GM23338 (cell line): ENCODE measurements around the gene TNFAIP1. TPM values are rescaled to one million over a fixed set of nuclear protein-coding genes. Genes with fewer than 3 reads are reported as not detected.

Source experiments
- ATAC-seq: fragments of 200-7000 bp; cut with Tn5 transposase; 3 replicates; pipeline ENCODE4 v1.9.1; 2020
- DNase-seq: peaks from one replicate; pipeline ENCODE4 v3.0.0-alpha.2; 2015; ENCODE audit warnings: low spot score
- H2AFZ ChIP-seq: fragments of 200-600 bp; sonication (generic); 2 replicates; pipeline ENCODE4 v1.8.0; 2016; ENCODE audit warnings: antibody characterized with exemption, mild to moderate bottlenecking, moderate library complexity
- H3F3A ChIP-seq: fragments of 200-600 bp; sonication (generic); replicated peaks from 2 replicates; pipeline ENCODE4 v1.8.0; 2017; ENCODE audit warnings: antibody characterized with exemption, mixed run types, low read depth
- H3K27ac ChIP-seq: fragments of 200-600 bp; sonication (generic); 2 replicates; pipeline ENCODE4 v1.6.1; 2016; ENCODE audit warnings: low read depth
- H3K27me3 ChIP-seq: fragments of 200-600 bp; sonication (generic); 2 replicates; pipeline ENCODE4 v1.8.0; 2016; ENCODE audit warnings: mild to moderate bottlenecking, mixed run types, moderate library complexity; ENCODE audit not compliant: insufficient read depth
- H3K36me3 ChIP-seq: fragments of 200-600 bp; sonication (generic); 2 replicates; pipeline ENCODE4 v1.8.0; 2016; ENCODE audit warnings: mild to moderate bottlenecking; ENCODE audit not compliant: insufficient read depth
- H3K4me1 ChIP-seq: fragments of 200-600 bp; sonication (generic); 2 replicates; pipeline ENCODE4 v1.8.0; 2016; ENCODE audit warnings: mild to moderate bottlenecking, moderate library complexity; ENCODE audit not compliant: insufficient read depth
- H3K4me2 ChIP-seq: fragments of 200-600 bp; sonication (generic); 2 replicates; pipeline ENCODE4 v1.7.1; 2017; ENCODE audit warnings: mixed run types
- H3K4me3 ChIP-seq: fragments of 200-600 bp; sonication (generic); 2 replicates; pipeline ENCODE4 v1.6.1; 2016; ENCODE audit warnings: mixed run types
- H3K79me2 ChIP-seq: fragments of 200-600 bp; sonication (generic); replicated peaks from 2 replicates; pipeline ENCODE4 v1.8.0; 2017; ENCODE audit warnings: mild to moderate bottlenecking; ENCODE audit not compliant: insufficient read depth
- H3K9me2 ChIP-seq: fragments of 200-600 bp; sonication (generic); 2 replicates; pipeline ENCODE4 v1.8.0; 2017; ENCODE audit not compliant: insufficient read depth
- H4K20me1 ChIP-seq: fragments of 200-600 bp; sonication (generic); replicated peaks from 2 replicates; pipeline ENCODE4 v1.8.0; 2017; ENCODE audit warnings: mild to moderate bottlenecking; ENCODE audit not compliant: insufficient read depth
- H3K27ac Mint-ChIP-seq: 2 replicates; pipeline ENCODE4 v1.8.0; 2020; ENCODE audit warnings: inconsistent platforms, mild to moderate bottlenecking, moderate library complexity, mixed read lengths
- H3K27me3 Mint-ChIP-seq: 3 replicates; pipeline ENCODE4 v1.8.0; 2022; ENCODE audit warnings: low read depth, mild to moderate bottlenecking, moderate library complexity, mixed read lengths, inconsistent platforms; ENCODE audit not compliant: insufficient read depth, poor library complexity
- H3K36me3 Mint-ChIP-seq: 3 replicates; pipeline ENCODE4 v1.8.0; 2021; ENCODE audit warnings: low read depth, mild to moderate bottlenecking, inconsistent platforms, moderate library complexity, mixed read lengths
- H3K4me1 Mint-ChIP-seq: 3 replicates; pipeline ENCODE4 v1.8.0; 2020; ENCODE audit warnings: mild to moderate bottlenecking, inconsistent platforms, mixed read lengths
- H3K4me3 Mint-ChIP-seq: 3 replicates; pipeline ENCODE4 v1.8.0; 2021; ENCODE audit warnings: moderate library complexity, mild to moderate bottlenecking, inconsistent platforms, mixed read lengths
- H3K9me3 Mint-ChIP-seq: 3 replicates; pipeline ENCODE4 v1.8.0; 2020; ENCODE audit warnings: moderate library complexity, mild to moderate bottlenecking, inconsistent platforms, mixed read lengths
- CREB1 ChIP-seq: fragments of 250-450 bp; sonication (Bioruptor Pico); IDR thresholded peaks from 2 replicates; pipeline ENCODE4 v1.5.0; 2020; ENCODE audit warnings: low read depth, mild to moderate bottlenecking, moderate library complexity
- CTCF ChIP-seq, 2 experiments: fragments of 200-600 bp in 1 of 2; sonication (generic) in 1 of 2; conservative IDR thresholded peaks; 2 replicates each; pipeline versions ENCODE4 v1.5.1 to v1.6.1; 2016 to 2017; ENCODE audit warnings: antibody characterized with exemption in 2 of 2, low read depth in 2 of 2, mild to moderate bottlenecking in 2 of 2, moderate library complexity in 1 of 2
- ETS1 ChIP-seq: IDR thresholded peaks from 2 replicates; pipeline ENCODE4 v1.6.1; 2016; ENCODE audit warnings: antibody characterized with exemption
- EZH2 ChIP-seq: fragments of 200-600 bp; sonication (generic); IDR thresholded peaks from one replicate; pipeline ENCODE4 v1.8.0; 2017; ENCODE audit warnings: antibody characterized with exemption, mild to moderate bottlenecking, low read depth; ENCODE audit not compliant: unreplicated experiment
- EZH2phosphoT487 ChIP-seq: fragments of 200-600 bp; sonication (generic); IDR thresholded peaks from one replicate; pipeline ENCODE4 v1.8.1; 2018; ENCODE audit warnings: antibody characterized with exemption; ENCODE audit not compliant: unreplicated experiment
- JUNB ChIP-seq: IDR thresholded peaks from one replicate; pipeline ENCODE4 v1.6.1; 2016; ENCODE audit warnings: antibody characterized with exemption; ENCODE audit not compliant: unreplicated experiment
- NANOG ChIP-seq: IDR thresholded peaks from 2 replicates; pipeline ENCODE4 v1.6.1; 2016; ENCODE audit warnings: antibody characterized with exemption, borderline replicate concordance
- POLR2AphosphoS5 ChIP-seq: IDR thresholded peaks from 2 replicates; pipeline ENCODE4 v1.6.1; 2016; ENCODE audit warnings: antibody characterized with exemption, low read depth
- REST ChIP-seq: IDR thresholded peaks from one replicate; pipeline ENCODE4 v1.6.1; 2018; ENCODE audit warnings: antibody characterized with exemption; ENCODE audit not compliant: unreplicated experiment
- STAT1 ChIP-seq: IDR thresholded peaks from one replicate; pipeline ENCODE4 v1.6.1; 2016; ENCODE audit warnings: antibody characterized with exemption; ENCODE audit not compliant: unreplicated experiment
- ZNF114 ChIP-seq: fragments of 250-450 bp; sonication (Bioruptor Pico); IDR thresholded peaks from 2 replicates; pipeline ENCODE4 v1.5.0; 2020; ENCODE audit warnings: mild to moderate bottlenecking, moderate library complexity
- ZNF331 ChIP-seq: fragments of 250-450 bp; sonication (Bioruptor Pico); IDR thresholded peaks from 2 replicates; pipeline ENCODE4 v1.5.0; 2020; ENCODE audit warnings: low read depth, mild to moderate bottlenecking, moderate library complexity
- ZNF462 ChIP-seq: fragments of 250-450 bp; sonication (Bioruptor Pico); IDR thresholded peaks from 2 replicates; pipeline ENCODE4 v1.5.0; 2020; ENCODE audit warnings: mild to moderate bottlenecking, moderate library complexity
- polyA plus RNA-seq: library from polyadenylated mRNA; unstranded; fragments of >200 nt; fragmentation: Nextera tagmentation; extraction: Ambion mirVana; gene quantifications from 2 replicates; pipeline ENCODE4 v1.2.1, GENCODE V29; 2016
- total RNA-seq: library from RNA; depleted of rRNA; stranded (reverse); fragments of >200 nt; shearing (Covaris generic); gene quantifications from 2 replicates; pipeline ENCODE4 v1.2.3, GENCODE V29; 2014

The TNFAIP1 gene
- total and polyA plus RNA-seq, 2 experiments from 2014 or later, result 6.3 to 13.1 TPM

GRCh38 chr17:28395426-28395825 is 59.9 kb downstream of the TNFAIP1 start:
- no peak overlapping the region for H3K4me2 ChIP-seq
- TF ChIP-seq ETS1 (no peak), EZH2 (no peak), REST (no peak), NANOG (no peak), STAT1 (no peak), ZNF114 (CRISPR knock-in tag) (no peak), JUNB (no peak), ZNF462 (CRISPR knock-in tag) (no peak), CREB1 (CRISPR knock-in tag) (no peak), POLR2AphosphoS5 (no peak), CTCF (conservative IDR thresholded peaks at IDR 0.05; ENCODE audit: low read depth in 2 of 2) (no peak), EZH2phosphoT487 (no peak), ZNF331 (CRISPR knock-in tag) (no peak)

More at GRCh38 chr17:28395426-28395825, 59.9 kb downstream of the TNFAIP1 start:
- Histone ChIP-seq H3F3A (no peaks in the 10 kb centered on the region), H3K27me3 (no peaks in the 10 kb centered on the region), H2AFZ (no peak overlapping the region), H3K27ac (no peak overlapping the region), H3K4me1 (no peaks in the 10 kb centered on the region), H3K36me3 (no peaks in the 10 kb centered on the region), H3K4me3 (no peak overlapping the region), H3K9me2 (no peaks in the 10 kb centered on the region), H3K79me2 (no peaks in the 10 kb centered on the region), H4K20me1 (no peaks in the 10 kb centered on the region; the same call in 1 of the 2 replicates)
- no peak for ATAC-seq
- Mint-ChIP-seq H3K4me3 (no peak overlapping the region), H3K27me3 (peaks cover 8% of the 10 kb centered on the region), H3K27ac (no peak overlapping the region), H3K4me1 (peaks cover 6% of the 10 kb centered on the region; the same call in 1 of the 3 replicates), H3K36me3 (peaks cover 10% of the 10 kb centered on the region), H3K9me3 (no peaks in the 10 kb centered on the region)
- no peak for DNase-seq
